HepG2 (cell line): ENCODE data around the gene AWAT2. TPM values are rescaled to one million over a fixed set of nuclear protein-coding genes. Genes with fewer than 3 reads are reported as not detected.

Experiments used
- ATAC-seq: fragments of 200-7000 bp; cut with Tn5 transposase; 3 replicates; pipeline ENCODE4 v1.9.1; 2020; ENCODE audit warnings: mild to moderate bottlenecking, moderate library complexity
- Bru-seq: library from RNA; stranded (reverse); fragments of 400-500 nt; gene quantifications from one replicate; lab custom pipeline; 2021; lab: Mats Ljungman, UMichigan
- BruChase-seq, 2 experiments: library from RNA; stranded (reverse); fragments of 400-500 nt; gene quantifications; one replicate each; lab custom pipeline; 2021; lab: Mats Ljungman, UMichigan
- BruUV-seq: library from RNA; stranded (reverse); fragments of 400-500 nt; replicated peaks from 2 replicates; lab custom pipeline; 2021; lab: Mats Ljungman, UMichigan
- CTCF ChIA-PET: fragments of 300-600 bp; formaldehyde crosslinking; extraction: SDS; loops from one replicate; lab custom pipeline; 2021; ENCODE audit warnings: low total read pairs, inconsistent platforms, low intra/inter-chr PET ratio; lab: Yijun Ruan, JAX
- POLR2A ChIA-PET: fragments of 350-600 bp; sonication (Branson Sonifier 250); formaldehyde crosslinking; loops from one replicate; lab custom pipeline; 2020; ENCODE audit warnings: antibody characterized with exemption, inconsistent platforms; lab: Yijun Ruan, JAX
- DNase-seq: peaks from one replicate; pipeline ENCODE4 v3.0.0-alpha.2; 2015; ENCODE audit warnings: low spot score
- FAIRE-seq: peaks from 3 replicates; lab custom pipeline; 2011; peaks lifted over from hg19 to GRCh38; lab: Jason Lieb, UNC
- H2AFZ ChIP-seq: one replicate; pipeline ENCODE4 v1.6.1; 2011; ENCODE audit warnings: low read length, inconsistent platforms
- H3K27ac ChIP-seq: fragments of 300-600 bp; 3 replicates; pipeline ENCODE4 v1.8.0; 2011; ENCODE audit warnings: mixed run types, mild to moderate bottlenecking, mixed read lengths, low read length, inconsistent platforms; ENCODE audit not compliant: insufficient read depth; ENCODE audit errors: extremely low read length
- H3K27me3 ChIP-seq, 2 experiments: fragments of 200-600 bp in 1 of 2; 2 replicates in 1 of 2; 3 replicates in 1 of 2; pipeline versions ENCODE4 v1.6.0 to v1.8.0; 2011; ENCODE audit warnings: low read length in 2 of 2, mild to moderate bottlenecking in 2 of 2, moderate library complexity in 2 of 2, inconsistent platforms in 1 of 2; ENCODE audit not compliant: insufficient read depth in 2 of 2, control insufficient read depth in 1 of 2
- H3K36me3 ChIP-seq, 2 experiments: fragments of 200-600 bp in 1 of 2; replicated peaks in 1 of 2; 2 replicates in 1 of 2; 3 replicates in 1 of 2; pipeline versions ENCODE4 v1.5.1 to v1.8.0; 2011; ENCODE audit warnings: low read length in 2 of 2, inconsistent platforms in 1 of 2; ENCODE audit not compliant: insufficient read depth in 2 of 2, control insufficient read depth in 1 of 2
- H3K4me1 ChIP-seq: 2 replicates; pipeline ENCODE4 v1.5.1; 2012; ENCODE audit warnings: low read length, inconsistent platforms; ENCODE audit not compliant: insufficient read depth
- H3K4me2 ChIP-seq: 2 replicates; pipeline ENCODE4 v1.6.0; 2011; ENCODE audit warnings: low read depth, low read length, inconsistent platforms
- H3K4me3 ChIP-seq, 3 experiments: fragments of 200-600 bp in 1 of 3; sonication (generic), shearing (Covaris generic) in 1 of 3; replicated peaks in 1 of 3; 2 replicates each; pipeline ENCODE4 v1.5.1; 2011 to 2016; ENCODE audit warnings: low read length in 3 of 3, inconsistent platforms in 2 of 3, low read depth in 2 of 3, mild to moderate bottlenecking in 2 of 3, control low read depth in 1 of 3, mixed read lengths in 1 of 3; ENCODE audit not compliant: insufficient read depth in 1 of 3
- H3K79me2 ChIP-seq: one replicate; pipeline ENCODE4 v1.6.1; 2011; ENCODE audit warnings: low read length, inconsistent platforms; ENCODE audit not compliant: insufficient read depth
- H3K9ac ChIP-seq: 2 replicates; pipeline ENCODE4 v1.6.0; 2011; ENCODE audit warnings: mild to moderate bottlenecking, low read depth, low read length, inconsistent platforms; ENCODE audit not compliant: insufficient read depth
- H3K9me3 ChIP-seq: 2 replicates; pipeline ENCODE4 v1.5.1; 2012; ENCODE audit warnings: mild to moderate bottlenecking, low read length
- H4K20me1 ChIP-seq: 2 replicates; pipeline ENCODE4 v1.6.0; 2011; ENCODE audit warnings: inconsistent platforms, mild to moderate bottlenecking, low read length, moderate library complexity; ENCODE audit not compliant: insufficient read depth
- ELF1 ChIP-seq: sonication (generic); formaldehyde crosslinking; IDR thresholded peaks from 2 replicates; pipeline ENCODE4 v1.4.0; 2020; ENCODE audit warnings: missing genetic modification reagents
- NFRKB ChIP-seq: fragments of 450-650 bp; IDR thresholded peaks from 2 replicates; pipeline ENCODE4 v1.6.1; 2017
- PHF21A ChIP-seq: sonication (generic); formaldehyde crosslinking; IDR thresholded peaks from 2 replicates; pipeline ENCODE4 v1.5.0; 2020; ENCODE audit warnings: mild to moderate bottlenecking, missing genetic modification reagents
- POLR2G ChIP-seq: fragments of 200-400 bp; formaldehyde crosslinking; IDR thresholded peaks from 2 replicates; pipeline ENCODE4 v1.6.1; 2018; ENCODE audit warnings: mild to moderate bottlenecking, low read depth, low read length, moderate library complexity
- SMAD3 ChIP-seq: sonication (generic); formaldehyde crosslinking; IDR thresholded peaks from 2 replicates; pipeline ENCODE4 v1.4.0; 2020; ENCODE audit warnings: missing genetic modification reagents
- SP4 ChIP-seq: sonication (generic); formaldehyde crosslinking; IDR thresholded peaks from 2 replicates; pipeline ENCODE4 v1.8.1; 2023; ENCODE audit warnings: mild to moderate bottlenecking, missing genetic modification reagents
- ZBTB21 ChIP-seq: sonication (generic); formaldehyde crosslinking; IDR thresholded peaks from 2 replicates; pipeline ENCODE4 v1.4.0; 2020; ENCODE audit warnings: missing genetic modification reagents
- ZNF788 ChIP-seq: sonication (generic); formaldehyde crosslinking; IDR thresholded peaks from 2 replicates; pipeline ENCODE4 v1.5.0; 2020; ENCODE audit warnings: mild to moderate bottlenecking, missing genetic modification reagents, borderline replicate concordance
- ZSCAN21 ChIP-seq: sonication (generic); formaldehyde crosslinking; IDR thresholded peaks from 2 replicates; pipeline ENCODE4 v1.8.0; 2022; ENCODE audit warnings: mild to moderate bottlenecking, missing genetic modification reagents, moderate library complexity, borderline replicate concordance
- WGBS: methylation state at CpG from one replicate; pipeline ENCODE4 v1.1.6; 2017; ENCODE audit warnings: low lambda C conversion rate; 5-methylcytosine and 5-hydroxymethylcytosine counted together
- in situ Hi-C: cut with HindIII; loops from 2 replicates; pipeline ENCODE4 v1.10.0; 2017; ENCODE audit warnings: low pct_unique_long_range_greater_than_20kb; ENCODE audit not compliant: extremely low pct_ligation_motif_present
- intact Hi-C: fragments of 100-400 bp; cut with micrococcal nuclease; formaldehyde crosslinking; loops from one replicate; pipeline ENCODE4 v1.10.0; 2022; ENCODE audit not compliant: unreplicated experiment
- long read RNA-seq, 2 experiments: library from RNA in 1 of 2; library from polyadenylated mRNA in 1 of 2; stranded (forward) in 1 of 2; unstranded in 1 of 2; transcript quantifications; one replicate each; pipeline ENCODE4 v2.0.0, GENCODE V29; 2019 to 2022
- polyA minus RNA-seq, 3 experiments: library from RNA; depleted of rRNA, polyadenylated mRNA; stranded (reverse); fragments of >200 nt; gene quantifications; 2 replicates each; pipeline ENCODE4 v1.2.3, GENCODE V29; 2011; ENCODE audit warnings: low replicate concordance in 1 of 3
- polyA plus RNA-seq, 8 experiments: library from polyadenylated mRNA; depleted of rRNA in 3 of 8; stranded (reverse) in 7 of 8; unstranded in 1 of 8; fragments of >200 nt; fragmentation: Illumina TruSeq in 4 of 8; extraction: Trizol in 4 of 8; gene quantifications; 2 replicates each; pipeline versions ENCODE4 v1.2.1 to v1.2.3, GENCODE V29; 2011 to 2016; ENCODE audit warnings: low read depth in 4 of 8, missing spikeins in 1 of 8, mixed read lengths in 1 of 8; ENCODE audit not compliant: insufficient read depth in 1 of 8
- total RNA-seq, 5 experiments: library from RNA; depleted of rRNA; stranded (reverse); fragments of >200 nt; fragmentation: Illumina TruSeq; extraction: Trizol; gene quantifications; 2 replicates each; pipeline ENCODE4 v1.2.3, GENCODE V29; 2016; ENCODE audit warnings: low read depth in 1 of 5
- TF ChIP-seq, protein P1 (sequence below): sonication (generic); formaldehyde crosslinking; IDR thresholded peaks from 2 replicates; pipeline ENCODE4 v1.4.0; 2020; ENCODE audit warnings: missing genetic modification reagents, mild to moderate bottlenecking, borderline replicate concordance

The AWAT2 gene
- total RNA-seq (2016; rRNA removed; fragmentation: Illumina TruSeq; extraction: Trizol), result not detected in 2 replicates
- not detected in 2 replicates for total RNA-seq (2016; cell fraction: cytosol; rRNA removed; fragmentation: Illumina TruSeq; extraction: Trizol; ENCODE audit: low read depth)
- not detected in 2 replicates for total RNA-seq (2016; cell fraction: insoluble cytoplasmic fraction; rRNA removed; fragmentation: Illumina TruSeq; extraction: Trizol)
- not detected in 2 replicates for total RNA-seq (2016; cell fraction: membrane; rRNA removed; fragmentation: Illumina TruSeq; extraction: Trizol)
- not detected in 2 replicates for total RNA-seq (2016; cell fraction: nucleus; rRNA removed; fragmentation: Illumina TruSeq; extraction: Trizol)
- polyA plus RNA-seq (2011; rRNA removed), result not detected in 2 replicates
- polyA plus RNA-seq (2011; cell fraction: cytosol; rRNA removed), result not detected in 2 replicates
- polyA plus RNA-seq (2011; cell fraction: nucleus; rRNA removed), result not detected in 2 replicates
- not detected in 2 replicates for polyA plus RNA-seq (2012)
- polyA plus RNA-seq (2016; cell fraction: cytosol; fragmentation: Illumina TruSeq; extraction: Trizol; ENCODE audit: low read depth), result not detected in 2 replicates
- polyA plus RNA-seq (2016; cell fraction: insoluble cytoplasmic fraction; fragmentation: Illumina TruSeq; extraction: Trizol; ENCODE audit: low read depth), result not detected in 2 replicates
- polyA plus RNA-seq (2016; cell fraction: membrane; fragmentation: Illumina TruSeq; extraction: Trizol; ENCODE audit: low read depth), result not detected in 2 replicates
- not detected in 2 replicates for polyA plus RNA-seq (2016; cell fraction: nucleus; fragmentation: Illumina TruSeq; extraction: Trizol; ENCODE audit: insufficient read depth, low read depth)
- not detected in 2 replicates for polyA minus RNA-seq (2011; rRNA and poly(A)+ RNA removed; ENCODE audit: low replicate concordance)
- not detected in 2 replicates for polyA minus RNA-seq (2011; cell fraction: cytosol; rRNA and poly(A)+ RNA removed)
- polyA minus RNA-seq (2011; cell fraction: nucleus; rRNA and poly(A)+ RNA removed), result not detected in 2 replicates
- Bru-seq, nascent RNA, result not detected
- BruChase-seq, experiment 1, labeled RNA remaining after a 6-hour chase, result not detected
- BruChase-seq, experiment 2, labeled RNA remaining after a 2-hour chase, result not detected
- long read RNA-seq, experiment 1, result 0 reads
- long read RNA-seq, experiment 2, result 0 reads

DNA sequence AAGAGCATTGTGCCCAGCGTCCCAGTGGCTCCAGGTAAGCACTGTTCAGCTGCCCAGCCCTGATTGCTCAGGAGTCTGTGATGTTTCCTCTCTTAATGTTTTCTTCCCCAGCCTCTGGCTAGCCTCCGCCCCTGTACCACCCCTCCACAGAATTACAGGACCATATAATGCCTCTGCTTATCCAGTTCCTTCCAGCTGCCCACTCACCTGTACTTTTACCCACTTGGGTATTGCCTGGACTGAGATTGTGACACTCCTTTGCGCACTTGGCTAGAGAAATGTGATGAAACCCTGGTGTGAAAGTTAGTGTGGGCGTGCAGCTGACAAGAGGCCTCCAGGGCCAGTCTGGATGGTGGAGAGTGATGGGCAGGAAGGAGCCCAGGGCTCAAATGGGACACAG lies at the start of gene AWAT2:
Gene AWAT2 (minus strand): TSS at position 14 of the 400 bp plus-strand sequence. CDS start 6 bp downstream, at position 8.
- H3K79me2 ChIP-seq, result no peaks in the 10 kb centered on the region
- no peak within 1 kb of the TSS for H3K9ac ChIP-seq
- FAIRE-seq (no peak), DNase-seq (no peak), ATAC-seq (no peak)
- H3K9me3 ChIP-seq, result no peaks in the 10 kb centered on the region
- H4K20me1 ChIP-seq, result no peaks in the 10 kb centered on the region
- H3K4me3 ChIP-seq, result no peak within 1 kb of the TSS
- no peaks in the 10 kb centered on the region for H3K4me1 ChIP-seq
- BruUV-seq, result no TSS peak
- in situ Hi-C loops (no loop called here), intact Hi-C loops (no loop called here)
- TF ChIP-seq SP4 (CRISPR knock-in tag), result no peak
- TF ChIP-seq ELF1 (CRISPR knock-in tag), result no peak
- TF ChIP-seq ZNF788 (CRISPR knock-in tag), result no peak
- no peak for TF ChIP-seq SMAD3 (CRISPR knock-in tag)
- no peak for TF ChIP-seq ZBTB21 (CRISPR knock-in tag)
- no peak for TF ChIP-seq ZSCAN21 (CRISPR knock-in tag)
- TF ChIP-seq, protein P1, sequence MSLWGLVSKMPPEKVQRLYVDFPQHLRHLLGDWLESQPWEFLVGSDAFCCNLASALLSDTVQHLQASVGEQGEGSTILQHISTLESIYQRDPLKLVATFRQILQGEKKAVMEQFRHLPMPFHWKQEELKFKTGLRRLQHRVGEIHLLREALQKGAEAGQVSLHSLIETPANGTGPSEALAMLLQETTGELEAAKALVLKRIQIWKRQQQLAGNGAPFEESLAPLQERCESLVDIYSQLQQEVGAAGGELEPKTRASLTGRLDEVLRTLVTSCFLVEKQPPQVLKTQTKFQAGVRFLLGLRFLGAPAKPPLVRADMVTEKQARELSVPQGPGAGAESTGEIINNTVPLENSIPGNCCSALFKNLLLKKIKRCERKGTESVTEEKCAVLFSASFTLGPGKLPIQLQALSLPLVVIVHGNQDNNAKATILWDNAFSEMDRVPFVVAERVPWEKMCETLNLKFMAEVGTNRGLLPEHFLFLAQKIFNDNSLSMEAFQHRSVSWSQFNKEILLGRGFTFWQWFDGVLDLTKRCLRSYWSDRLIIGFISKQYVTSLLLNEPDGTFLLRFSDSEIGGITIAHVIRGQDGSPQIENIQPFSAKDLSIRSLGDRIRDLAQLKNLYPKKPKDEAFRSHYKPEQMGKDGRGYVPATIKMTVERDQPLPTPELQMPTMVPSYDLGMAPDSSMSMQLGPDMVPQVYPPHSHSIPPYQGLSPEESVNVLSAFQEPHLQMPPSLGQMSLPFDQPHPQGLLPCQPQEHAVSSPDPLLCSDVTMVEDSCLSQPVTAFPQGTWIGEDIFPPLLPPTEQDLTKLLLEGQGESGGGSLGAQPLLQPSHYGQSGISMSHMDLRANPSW (CRISPR knock-in tag), result no peak
- no peak for TF ChIP-seq PHF21A
- TF ChIP-seq NFRKB, result no peak
- TF ChIP-seq POLR2G, result no peak
- 43% methylated on average over 2 of the region's 4 CpGs for WGBS
- H3K27ac ChIP-seq, result no peak within 1 kb of the TSS
- H3K36me3 ChIP-seq, result no peaks in the 10 kb centered on the region
- no peak within 1 kb of the TSS for H3K4me2 ChIP-seq
- H2AFZ ChIP-seq, result no peak within 1 kb of the TSS
- ChIA-PET POLR2A (no interaction called here), CTCF (no interaction called here)
- H3K27me3 ChIP-seq, result no peaks in the 10 kb centered on the region
